Fibroblast of pulmonary artery (primary cell): ENCODE data around the gene CSMD2.

Experiments used
- DNase-seq: peaks from one replicate; pipeline ENCODE4 v3.0.0-alpha.2; 2010; ENCODE audit warnings: low read depth
- H3K4me3 ChIP-seq: replicated peaks from 2 replicates; pipeline ENCODE4 v1.5.1; 2011; ENCODE audit warnings: low read depth, mild to moderate bottlenecking, control low read depth, low read length, moderate library complexity
- CTCF ChIP-seq: IDR thresholded peaks from 2 replicates; pipeline ENCODE4 v1.5.1; 2011; ENCODE audit warnings: mild to moderate bottlenecking, control low read depth, low read length, inconsistent platforms; ENCODE audit errors: missing control alignments

CSMD2 gene

GRCh38 chr1:33682371-33682770, 482.7 kb downstream of the CSMD2 start:
- no peak for TF ChIP-seq CTCF
- DNase-seq, result no peak
- H3K4me3 ChIP-seq, result no peak overlapping the region

GRCh38 chr1:33680281-33680840, 484.7 kb downstream of the CSMD2 start:
- H3K4me3 ChIP-seq, result no peak overlapping the region
- no peak for TF ChIP-seq CTCF
- no peak for DNase-seq

- TF ChIP-seq CTCF, result no peak
- no peak overlapping the region for H3K4me3 ChIP-seq
- DNase-seq, result no peak
Observed at GRCh38 chr1:33670567-33670966, 494.5 kb downstream of the CSMD2 start.

- no peak for TF ChIP-seq CTCF
Observed at GRCh38 chr1:33668695-33669094, 496.3 kb downstream of the CSMD2 start.

GRCh38 chr1:33667386-33668282, 497.4 kb downstream of the CSMD2 start:
- DNase-seq, result no peak
- TF ChIP-seq CTCF, result no peak
- no peak overlapping the region for H3K4me3 ChIP-seq

More at GRCh38 chr1:33668695-33669094, 496.3 kb downstream of the CSMD2 start:
- H3K4me3 ChIP-seq, result no peak overlapping the region
- DNase-seq, result no peak

GRCh38 chr1:33666616-33667015, 498.4 kb downstream of the CSMD2 start:
- no peak for DNase-seq
- H3K4me3 ChIP-seq, result no peak overlapping the region
- TF ChIP-seq CTCF, result no peak
